Measurements from ENCODE around the gene ATP2B3.

DNA sequence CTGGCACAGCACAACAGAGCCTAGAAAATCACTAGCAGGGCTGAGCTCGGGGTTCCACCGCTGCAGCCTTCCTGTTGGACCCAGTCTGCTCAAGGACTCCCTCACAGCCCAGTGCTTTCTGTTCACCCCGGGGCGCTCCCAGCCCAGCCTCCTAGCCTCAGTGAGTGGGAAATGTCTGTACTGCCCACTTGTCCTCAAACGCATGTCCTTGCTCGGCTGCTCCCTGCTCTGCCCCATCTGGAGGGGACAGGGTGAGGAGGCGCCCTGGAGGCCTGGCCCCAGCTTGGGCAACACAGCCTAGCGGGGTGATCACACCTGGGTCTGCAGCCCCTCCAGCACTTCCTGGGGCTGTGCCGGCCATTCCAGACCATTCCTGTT is 93.4 kb downstream of the ATP2B3 start:
- TF ChIP-seq CTCF (IDR thresholded peaks at IDR 0.05), result no peak
- no peak for TF ChIP-seq POLR2A (IDR thresholded peaks at IDR 0.05)
